Adrenal gland (tissue), 12 donors: ENCODE data around the gene EHMT1. TPM values are rescaled to one million over a fixed set of nuclear protein-coding genes. Genes with fewer than 3 reads are reported as not detected.

Experiments used
- DNase-seq, 7 donors: peaks; one replicate each; pipeline ENCODE4 v3.0.0-alpha.2; 2019 to 2020
- H3K27ac ChIP-seq, 5 donors: fragments of 200-600 bp; sonication (generic) in 4 of 5; 1 replicate in 3 of 5; 2 replicates in 2 of 5; pipeline versions ENCODE4 v1.5.1 to v1.8.0; 2016 to 2020; ENCODE audit warnings: mild to moderate bottlenecking in 1 of 5
- H3K27me3 ChIP-seq: fragments of 200-600 bp; 2 replicates; pipeline ENCODE4 v1.8.0; 2021
- H3K36me3 ChIP-seq, 2 donors: fragments of 200-600 bp; replicated peaks in 1 of 2; 1 replicate in 1 of 2; 2 replicates in 1 of 2; pipeline versions ENCODE4 v1.5.1 to v1.8.0; 2018 to 2022
- H3K4me1 ChIP-seq, 2 donors: fragments of 200-600 bp; replicated peaks in 1 of 2; 1 replicate in 1 of 2; 2 replicates in 1 of 2; pipeline versions ENCODE4 v1.5.1 to v1.8.0; 2018 to 2021
- H3K4me3 ChIP-seq, 4 donors: fragments of 200-600 bp; sonication (generic) in 3 of 4; one replicate each; pipeline ENCODE4 v1.5.1; 2016 to 2018
- H3K9me3 ChIP-seq, 3 donors: fragments of 200-600 bp; sonication (generic) in 1 of 3; replicated peaks in 1 of 3; 1 replicate in 2 of 3; 2 replicates in 1 of 3; pipeline versions ENCODE4 v1.5.1 to v1.8.0; 2016 to 2021
- CTCF ChIP-seq, 6 experiments: fragments of 450-650 bp in 4 of 6; fragments of 200-600 bp in 2 of 6; sonication (generic) in 1 of 6; IDR thresholded peaks; 1 replicate in 5 of 6; 2 replicates in 1 of 6; pipeline versions ENCODE4 v1.5.1 to v1.8.0; 2016 to 2021; ENCODE audit warnings: antibody characterized with exemption in 6 of 6, mild to moderate bottlenecking in 2 of 6, moderate library complexity in 1 of 6
- POLR2A ChIP-seq, 2 donors: fragments of 450-650 bp; IDR thresholded peaks; one replicate each; pipeline ENCODE4 v1.6.1; 2017; ENCODE audit warnings: antibody characterized with exemption in 2 of 2, mild to moderate bottlenecking in 2 of 2, moderate library complexity in 1 of 2
- WGBS, 4 donors: extraction: QIAGEN DNeasy Blood & Tissue Kit in 2 of 4; methylation state at CpG; one replicate each; pipeline versions ENCODE4 v1.1.5 to v1.1.7; 2013 to 2017; 5-methylcytosine and 5-hydroxymethylcytosine counted together
- intact Hi-C, 2 donors: fragments of 100-400 bp; cut with DNase I; formaldehyde crosslinking; loops; one replicate each; pipeline versions ENCODE4 v1.14.1 to v1.15.0; 2022 to 2023
- polyA plus RNA-seq, 3 donors: library from polyadenylated mRNA; stranded (reverse); fragments of 200-250 nt in 2 of 3; fragments of 350-450 nt in 1 of 3; fragmentation: Illumina TruSeq in 1 of 3; extraction: RNeasy Lipid Tissue Mini Kit (QIAGEN cat#74804) in 1 of 3; gene quantifications; one replicate each; pipeline ENCODE4 v1.2.3, GENCODE V29; 2013 to 2014
- total RNA-seq, 9 donors: library from RNA; depleted of rRNA in 4 of 9; stranded (reverse); fragments of >200 nt in 4 of 9; fragments of 120-200 nt in 1 of 9; fragmentation: NEBNext Ultra II Directional in 1 of 9; extraction: Animal tissue kit (Norgen Biotek cat#: 25700) in 1 of 9; gene quantifications; one replicate each; pipeline versions ENCODE4 v1.1.0 to v1.2.4, GENCODE V29; 2013 to 2023
- donor health status: healthy with polysubstance abuse.
- donor health status: Bipolar disorder and iron deficiency.
- donor health status: DM: yes; HTN: yes; CAD: no.
- donor health status: DM: no; HTN: no; CAD: no.
- donor health status: DM: no; HTN: no; CAD: no.
- donor health status: DM: yes; HTN: yes; CAD: no.

The EHMT1 gene
- total and polyA plus RNA-seq, 12 donors, result 42.0 to 171 (median 71.0) TPM

DNA sequence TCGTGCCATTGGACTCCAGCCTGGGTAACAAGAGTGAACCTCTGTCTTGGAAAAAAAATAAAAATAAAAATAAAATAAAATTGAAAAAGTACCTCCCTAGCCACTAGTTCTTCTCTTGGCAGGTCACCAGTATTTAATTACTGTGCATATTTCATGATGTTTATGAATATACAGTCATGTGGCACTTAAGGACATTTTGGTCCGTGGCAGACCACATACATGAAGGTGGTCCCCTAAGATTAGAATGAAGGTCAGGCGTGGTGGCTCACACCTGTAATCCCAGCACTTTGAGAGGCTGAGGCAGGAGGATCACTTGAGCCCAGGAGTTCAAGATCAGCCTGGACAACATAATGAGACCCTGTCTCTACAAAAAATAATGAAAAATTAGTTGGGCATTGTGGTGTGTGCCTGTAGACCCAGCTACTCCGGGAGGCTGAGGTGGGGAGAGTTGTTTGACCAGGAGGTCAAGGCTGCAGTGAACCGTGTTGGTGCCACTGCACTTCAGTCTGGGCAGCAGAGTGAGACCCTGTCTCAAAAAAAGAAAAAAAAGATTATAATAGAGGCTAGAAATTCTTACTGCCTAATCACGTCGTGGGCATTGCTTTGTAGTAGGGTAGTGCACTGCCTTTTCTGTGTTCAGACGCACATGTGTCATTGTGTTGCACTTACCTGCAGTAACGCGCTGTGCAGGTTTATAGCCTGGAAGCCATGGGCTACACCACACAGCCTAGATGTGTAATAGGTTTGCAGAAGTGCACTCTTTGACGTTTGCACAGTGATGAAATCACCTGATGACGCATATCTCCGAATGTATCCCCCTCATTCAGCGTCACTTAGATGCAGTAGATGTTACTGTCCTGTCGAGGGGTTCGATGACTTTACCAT is 12.8 kb downstream of the EHMT1 start:
- no peaks in the 10 kb centered on the region for H3K27me3 ChIP-seq
- peak overlapping the region; percentile 53 to 86 (median 83) for H3K27ac ChIP-seq
- 71 to 75% (median 73%) methylated on average over 16 of the region's 16 CpGs for WGBS, 4 donors
- DNase-seq, result no peak
- no peaks in the 10 kb centered on the region for H3K36me3 ChIP-seq
- intact Hi-C loops, result no loop called here
- no peaks in the 10 kb centered on the region for H3K9me3 ChIP-seq
- peaks cover 36 to 56% of the 10 kb centered on the region in 2 donors for H3K4me1 ChIP-seq
- TF ChIP-seq CTCF (IDR thresholded peaks at IDR 0.05) (no peak), POLR2A (IDR thresholded peaks at IDR 0.05) (no peak)
- H3K4me3 ChIP-seq, result no peak overlapping the region

- Histone ChIP-seq H3K9me3 (no peaks in the 10 kb centered on the region), H3K27me3 (no peaks in the 10 kb centered on the region), H3K27ac (peak overlapping the region; percentile 45 to 86 (median 83)), H3K4me1 (peaks cover 36 to 56% of the 10 kb centered on the region in 2 donors), H3K36me3 (no peaks in the 10 kb centered on the region), H3K4me3 (no peak overlapping the region)
- WGBS, 4 donors, result 49 to 56% (median 53%) methylated on average over 22 to 23 of the region's 23 CpGs
- DNase-seq, result peak in 6 of 7 donors; percentile 60 to 77 (median 66)
- TF ChIP-seq CTCF (IDR thresholded peaks at IDR 0.05), result no peak
- TF ChIP-seq POLR2A (IDR thresholded peaks at IDR 0.05), result peak in 1 of 2 donors; percentile 25
- intact Hi-C loops, result no loop called here
Measured at GRCh38 chr9:137632230-137633161, 13.7 kb downstream of the EHMT1 start.

- 87 to 96% (median 90%) methylated on average over 5 of the region's 5 CpGs for WGBS, 4 donors
- Histone ChIP-seq H3K27ac (no peak overlapping the region), H3K27me3 (no peaks in the 10 kb centered on the region), H3K9me3 (no peaks in the 10 kb centered on the region), H3K36me3 (no peaks in the 10 kb centered on the region), H3K4me1 (peaks cover 36 to 48% of the 10 kb centered on the region in 2 donors), H3K4me3 (no peak overlapping the region)
- TF ChIP-seq POLR2A (IDR thresholded peaks at IDR 0.05), result no peak
- TF ChIP-seq CTCF (IDR thresholded peaks at IDR 0.05), result no peak
- DNase-seq, result no peak
- intact Hi-C loops, result no loop called here
Measured at GRCh38 chr9:137634016-137634415, 15.2 kb downstream of the EHMT1 start.

DNA sequence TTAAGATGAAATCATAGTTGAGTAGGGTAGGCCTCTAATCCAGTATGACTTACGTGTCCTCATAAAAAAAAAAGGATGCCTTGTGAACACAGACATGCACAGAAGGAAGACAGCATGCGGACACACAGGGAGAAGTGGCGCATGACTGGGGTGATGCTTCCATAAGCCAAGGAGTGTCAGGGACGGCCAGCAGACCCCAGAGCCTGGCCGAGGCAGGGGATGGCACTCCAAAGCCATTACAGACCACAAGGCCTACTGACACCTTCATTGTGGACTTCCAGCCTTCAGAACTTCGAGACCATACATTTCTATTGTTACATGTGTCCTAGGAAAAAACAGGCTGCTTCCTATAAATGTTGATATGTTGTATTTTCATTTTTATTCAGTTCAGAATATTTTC is 19.9 kb downstream of the EHMT1 start:
- no peak for DNase-seq

More for the DNA sequence above, 19.9 kb downstream of the EHMT1 start:
- intact Hi-C loops, result no loop called here
- H3K36me3 ChIP-seq, result no peaks in the 10 kb centered on the region
- peak overlapping the region in 3 of 5 donors; percentile 18 to 53 (median 23) for H3K27ac ChIP-seq
- H3K4me3 ChIP-seq, result no peak overlapping the region
- no peaks in the 10 kb centered on the region for H3K9me3 ChIP-seq
- WGBS, 4 donors, result 83 to 95% (median 92%) methylated on average over 6 of the region's 6 CpGs
- H3K27me3 ChIP-seq, result no peaks in the 10 kb centered on the region
- H3K4me1 ChIP-seq, result peaks cover 8 to 30% of the 10 kb centered on the region in 2 donors
- TF ChIP-seq POLR2A (IDR thresholded peaks at IDR 0.05), result no peak
- no peak for TF ChIP-seq CTCF (IDR thresholded peaks at IDR 0.05)
